Nasal cavity respiratory epithelium epithelial cell of viscerocranial mucosa (primary cell): ENCODE measurements around the gene WNT10A. TPM values are rescaled to one million over a fixed set of nuclear protein-coding genes. Genes with fewer than 3 reads are reported as not detected.

Source experiments
- total RNA-seq: library from RNA; depleted of rRNA; stranded (reverse); fragments of >200 nt; gene quantifications from 2 replicates; pipeline ENCODE4 v1.2.3, GENCODE V29; 2014

The WNT10A gene
- 1.0 and 7.5 TPM in 2 replicates for total RNA-seq

GRCh38 chr2:218880102-218880858 lies at the start of gene WNT10A:
WNT10A (plus strand) TSS chr2:218880852; CDS start chr2:218880996, 144 bp downstream.

GRCh38 chr2:218831378-218831990 lies 49.2 kb upstream of the WNT10A start, which contains the start of gene PRKAG3:
PRKAG3 (minus strand) TSS chr2:218831803.

GRCh38 chr2:218859556-218859987 lies 21.1 kb upstream of the WNT10A start, which contains the start of gene WNT6:
WNT6 (plus strand) TSS chr2:218859805; CDS start chr2:218860038, 233 bp downstream.

Other genes with a start within 250 kb of the WNT10A start
- gene ZNF142, start 221.2 kb upstream of the WNT10A start, total RNA-seq = 6.5 and 19.0 TPM in 2 replicates
- gene BCS1L, start 221.2 kb upstream of the WNT10A start, total RNA-seq = 45.9 and 60.5 TPM in 2 replicates
- 23.6 and 35.5 TPM in 2 replicates for gene RNF25, start 208.8 kb upstream of the WNT10A start, total RNA-seq
- gene STK36, start 208.8 kb upstream of the WNT10A start, total RNA-seq = 3.8 and 14.2 TPM in 2 replicates
- gene TTLL4, start 170.0 kb upstream of the WNT10A start, total RNA-seq = 7.9 and 13.0 TPM in 2 replicates
- 0.34 and 0.64 TPM in 2 replicates for gene CYP27A1, start 98.7 kb upstream of the WNT10A start, total RNA-seq
- not detected in 2 replicates for gene PRKAG3, start 49.0 kb upstream of the WNT10A start, total RNA-seq
- gene WNT6, start 21.0 kb upstream of the WNT10A start, total RNA-seq = not detected in 2 replicates
- 0.07 TPM in 1 of 2 replicates, not detected in the other for gene CDK5R2, start 78.8 kb downstream of the WNT10A start, total RNA-seq
- not detected in 2 replicates for gene FEV, start 104.3 kb downstream of the WNT10A start, total RNA-seq
- not detected in 2 replicates for gene CRYBA2, start 112.6 kb downstream of the WNT10A start, total RNA-seq
- not detected in 2 replicates for gene CFAP65, start 160.7 kb downstream of the WNT10A start, total RNA-seq
- gene IHH, start 180.1 kb downstream of the WNT10A start, total RNA-seq = not detected in 2 replicates